ENCODE results near the gene EYA2. TPM values are rescaled to one million over a fixed set of nuclear protein-coding genes. Genes with fewer than 3 reads are reported as not detected.

The EYA2 gene
- polyA plus RNA-seq, 1 donor (not counting 4 experiments of a cell fraction or from before 2014, with no cell fraction given), result not detected

DNA sequence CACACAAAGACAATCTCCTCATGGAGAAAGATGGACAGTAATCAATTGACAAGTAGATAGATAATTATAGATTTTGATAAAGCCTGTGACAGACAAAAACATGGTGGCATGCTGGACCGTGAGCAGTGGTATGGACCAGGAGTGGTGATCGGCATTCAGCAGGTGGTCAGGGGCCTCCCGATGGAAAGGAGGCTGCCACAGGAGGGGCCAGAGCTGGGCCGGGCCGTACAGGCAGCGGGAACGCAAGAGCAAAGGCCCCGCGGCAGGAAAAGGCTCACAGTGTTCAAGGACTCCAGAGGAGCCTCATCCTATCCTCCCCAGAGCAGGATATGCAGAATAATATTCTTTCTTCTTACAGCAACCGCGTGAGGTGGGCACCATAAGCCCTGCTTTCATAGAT, 123.7 kb downstream of the EYA2 start:
- Histone ChIP-seq H3K4me1 (ENCODE audit: control insufficient read depth, extremely low read depth, insufficient read depth, low read length) (no peaks in the 10 kb centered on the region), H3K36me3 (ENCODE audit: control insufficient read depth in 2 of 2, extremely low read depth in 1 of 2, insufficient read depth in 2 of 2, low read length in 2 of 2) (no peaks in the 10 kb centered on the region), H3K79me2 (ENCODE audit: control insufficient read depth, insufficient read depth, low read length) (no peaks in the 10 kb centered on the region), H3K9ac (ENCODE audit: control insufficient read depth, extremely low read depth, insufficient read depth, low read length) (no peak overlapping the region), H2AFZ (ENCODE audit: control insufficient read depth, low read length) (no peak overlapping the region), H4K20me1 (ENCODE audit: control insufficient read depth, extremely low read depth, insufficient read depth, low read length) (no peaks in the 10 kb centered on the region), H3K9me3 (ENCODE audit: control insufficient read depth, low read depth, low read length) (no peaks in the 10 kb centered on the region), H3K4me2 (ENCODE audit: control insufficient read depth, extremely low read depth, insufficient read depth, low read depth, low read length) (no peak overlapping the region), H3K27ac (ENCODE audit: control insufficient read depth, insufficient read depth, low read length) (no peak overlapping the region), H3K27me3 (ENCODE audit: control insufficient read depth, extremely low read depth, insufficient read depth, low read length) (no peaks in the 10 kb centered on the region), H3K9me1 (ENCODE audit: control insufficient read depth, extremely low read depth, insufficient read depth, low read length) (no peaks in the 10 kb centered on the region), H3K4me3 (ENCODE audit: control insufficient read depth in 2 of 3, extremely low read depth in 1 of 3, insufficient read depth in 2 of 3, low read depth in 1 of 3, low read length in 3 of 3) (no peak overlapping the region)
- DNase-seq (ENCODE audit: low read depth, low spot score), result no peak
- no peak for FAIRE-seq
- no peak for TF ChIP-seq EZH2 (IDR thresholded peaks at IDR 0.05; ENCODE audit: low read length)
- TF ChIP-seq, protein P1, sequence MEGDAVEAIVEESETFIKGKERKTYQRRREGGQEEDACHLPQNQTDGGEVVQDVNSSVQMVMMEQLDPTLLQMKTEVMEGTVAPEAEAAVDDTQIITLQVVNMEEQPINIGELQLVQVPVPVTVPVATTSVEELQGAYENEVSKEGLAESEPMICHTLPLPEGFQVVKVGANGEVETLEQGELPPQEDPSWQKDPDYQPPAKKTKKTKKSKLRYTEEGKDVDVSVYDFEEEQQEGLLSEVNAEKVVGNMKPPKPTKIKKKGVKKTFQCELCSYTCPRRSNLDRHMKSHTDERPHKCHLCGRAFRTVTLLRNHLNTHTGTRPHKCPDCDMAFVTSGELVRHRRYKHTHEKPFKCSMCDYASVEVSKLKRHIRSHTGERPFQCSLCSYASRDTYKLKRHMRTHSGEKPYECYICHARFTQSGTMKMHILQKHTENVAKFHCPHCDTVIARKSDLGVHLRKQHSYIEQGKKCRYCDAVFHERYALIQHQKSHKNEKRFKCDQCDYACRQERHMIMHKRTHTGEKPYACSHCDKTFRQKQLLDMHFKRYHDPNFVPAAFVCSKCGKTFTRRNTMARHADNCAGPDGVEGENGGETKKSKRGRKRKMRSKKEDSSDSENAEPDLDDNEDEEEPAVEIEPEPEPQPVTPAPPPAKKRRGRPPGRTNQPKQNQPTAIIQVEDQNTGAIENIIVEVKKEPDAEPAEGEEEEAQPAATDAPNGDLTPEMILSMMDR (optimal IDR thresholded peaks at IDR 0.05 in 1 of 3, IDR thresholded peaks at IDR 0.05 in 1 of 3, conservative IDR thresholded peaks at IDR 0.05 in 1 of 3; ENCODE audit: extremely low read depth in 1 of 3, insufficient read depth in 2 of 3, low read length in 3 of 3), result no peak
- dilution Hi-C loops (cut with MboI; ENCODE audit: extremely low pct_ligation_motif_present, low sequenced_read_pairs), result no loop called here

DNA sequence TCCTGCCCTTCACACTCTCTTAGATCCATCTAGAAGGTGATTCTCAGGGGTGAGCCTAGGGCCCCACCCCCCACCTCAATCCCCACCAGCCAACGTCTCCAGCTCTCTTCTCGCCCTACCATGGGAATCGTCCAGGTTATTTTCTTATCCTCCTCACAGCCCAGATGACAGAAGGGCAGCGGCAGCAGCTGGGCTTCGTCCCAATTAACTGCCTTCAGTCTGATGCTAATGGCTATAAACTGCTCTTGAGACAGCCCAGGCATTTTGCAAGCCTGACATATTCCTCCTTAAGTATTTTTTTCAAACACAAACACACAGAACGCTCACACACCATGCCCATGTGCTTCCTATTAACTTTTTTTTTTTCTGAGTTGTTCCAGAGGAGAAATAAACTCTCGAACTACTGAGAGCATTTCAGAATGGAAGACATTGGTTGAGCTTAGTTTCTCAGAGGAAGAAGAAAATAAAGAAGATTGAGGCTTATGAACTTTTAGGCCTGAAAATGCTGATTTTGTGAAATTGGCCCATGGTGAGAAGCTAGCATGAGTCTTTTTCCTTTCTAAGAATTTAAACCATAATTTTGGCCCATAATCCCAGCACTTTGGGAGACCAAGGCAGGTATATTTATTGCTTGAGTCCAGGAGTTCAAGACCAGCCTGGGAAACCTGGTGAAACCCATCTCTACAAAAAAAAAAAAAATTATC, 124.6 kb downstream of the EYA2 start:
- Histone ChIP-seq H3K4me1 (ENCODE audit: control insufficient read depth, extremely low read depth, insufficient read depth, low read length) (no peaks in the 10 kb centered on the region), H3K9ac (ENCODE audit: control insufficient read depth, extremely low read depth, insufficient read depth, low read length) (no peak overlapping the region), H3K27me3 (ENCODE audit: control insufficient read depth, extremely low read depth, insufficient read depth, low read length) (peaks cover 1% of the 10 kb centered on the region), H2AFZ (ENCODE audit: control insufficient read depth, low read length) (no peak overlapping the region), H3K79me2 (ENCODE audit: control insufficient read depth, insufficient read depth, low read length) (no peaks in the 10 kb centered on the region), H3K4me2 (ENCODE audit: control insufficient read depth, extremely low read depth, insufficient read depth, low read depth, low read length) (no peak overlapping the region), H3K36me3 (ENCODE audit: control insufficient read depth in 2 of 2, extremely low read depth in 1 of 2, insufficient read depth in 2 of 2, low read length in 2 of 2) (no peaks in the 10 kb centered on the region), H3K9me3 (ENCODE audit: control insufficient read depth, low read depth, low read length) (no peaks in the 10 kb centered on the region), H3K4me3 (ENCODE audit: control insufficient read depth in 2 of 3, extremely low read depth in 1 of 3, insufficient read depth in 2 of 3, low read depth in 1 of 3, low read length in 3 of 3) (no peak overlapping the region), H4K20me1 (ENCODE audit: control insufficient read depth, extremely low read depth, insufficient read depth, low read length) (no peaks in the 10 kb centered on the region), H3K9me1 (ENCODE audit: control insufficient read depth, extremely low read depth, insufficient read depth, low read length) (no peaks in the 10 kb centered on the region), H3K27ac (ENCODE audit: control insufficient read depth, insufficient read depth, low read length) (no peak overlapping the region)
- no peak for FAIRE-seq
- dilution Hi-C loops (cut with MboI; ENCODE audit: extremely low pct_ligation_motif_present, low sequenced_read_pairs), result no loop called here
- DNase-seq (ENCODE audit: low read depth, low spot score), result no peak
- TF ChIP-seq, protein P1 (optimal IDR thresholded peaks at IDR 0.05 in 1 of 3, IDR thresholded peaks at IDR 0.05 in 1 of 3, conservative IDR thresholded peaks at IDR 0.05 in 1 of 3; ENCODE audit: extremely low read depth in 1 of 3, insufficient read depth in 2 of 3, low read length in 3 of 3), result no peak
- no peak for TF ChIP-seq EZH2 (IDR thresholded peaks at IDR 0.05; ENCODE audit: low read length)
